Renal cortical epithelial cell (primary cell): ENCODE measurements around the gene ALAD. TPM values are rescaled to one million over a fixed set of nuclear protein-coding genes. Genes with fewer than 3 reads are reported as not detected.
"Not testable (repeated sequence)": the region's sequence is repeated elsewhere in the genome, so short reads cannot be mapped to it uniquely, and the experiment has no call there.

Source experiments
- DNase-seq: peaks from one replicate; pipeline ENCODE4 v3.0.0-alpha.2; 2011; ENCODE audit warnings: low read depth
- total RNA-seq: library from RNA; depleted of rRNA; stranded (reverse); fragments of >200 nt; gene quantifications from 2 replicates; pipeline ENCODE4 v1.2.3, GENCODE V29; 2014

ALAD gene
- total RNA-seq, 1 donor from 2014 or later, result 34.0 TPM

DNA sequence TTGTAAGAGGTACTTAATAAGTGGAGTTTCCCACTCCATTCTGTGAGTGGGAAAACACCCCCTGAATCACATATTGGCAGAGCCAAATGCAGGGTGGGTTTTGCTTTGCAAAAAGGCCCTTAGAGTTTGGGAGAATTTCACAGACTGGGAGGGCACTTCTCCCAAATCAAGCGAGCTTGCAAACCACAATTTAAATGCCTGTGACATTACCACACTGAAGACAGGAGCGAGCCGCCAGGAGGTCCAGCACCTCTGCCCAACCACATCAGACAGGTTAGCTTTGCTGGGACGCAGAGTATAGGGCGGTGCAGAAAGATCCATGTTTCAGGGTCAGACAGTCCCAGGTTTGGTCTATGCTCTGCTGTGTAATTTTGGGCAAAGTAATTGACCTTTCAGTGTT is 2.3 kb downstream of the ALAD start:
- peak; percentile 48 for DNase-seq

DNA sequence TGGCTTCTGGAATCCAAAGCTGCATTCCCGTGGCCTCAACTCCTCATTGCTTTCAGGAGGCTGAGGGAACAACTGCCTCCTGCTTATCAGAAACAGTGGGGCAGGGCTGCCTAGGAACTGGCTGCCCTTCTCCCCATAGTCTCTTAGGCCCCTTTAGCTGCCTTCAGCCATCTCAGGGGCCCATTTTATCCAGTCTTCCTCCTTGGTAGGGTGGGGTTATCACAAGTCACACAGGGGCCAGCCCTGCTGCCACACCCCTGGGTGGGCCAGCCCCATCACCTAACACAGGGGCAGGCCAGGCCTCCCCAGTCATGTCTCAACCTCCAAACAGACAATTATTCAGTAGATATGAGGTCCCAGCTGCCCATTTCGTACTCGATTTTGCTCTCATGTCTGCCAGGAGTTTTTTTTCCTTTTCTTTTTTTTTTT is 3.9 kb downstream of the ALAD start:
- DNase-seq, result no peak

- DNase-seq, result no peak
Measured at GRCh38 chr9:113395000-113395861, 5.9 kb downstream of the ALAD start.

DNA sequence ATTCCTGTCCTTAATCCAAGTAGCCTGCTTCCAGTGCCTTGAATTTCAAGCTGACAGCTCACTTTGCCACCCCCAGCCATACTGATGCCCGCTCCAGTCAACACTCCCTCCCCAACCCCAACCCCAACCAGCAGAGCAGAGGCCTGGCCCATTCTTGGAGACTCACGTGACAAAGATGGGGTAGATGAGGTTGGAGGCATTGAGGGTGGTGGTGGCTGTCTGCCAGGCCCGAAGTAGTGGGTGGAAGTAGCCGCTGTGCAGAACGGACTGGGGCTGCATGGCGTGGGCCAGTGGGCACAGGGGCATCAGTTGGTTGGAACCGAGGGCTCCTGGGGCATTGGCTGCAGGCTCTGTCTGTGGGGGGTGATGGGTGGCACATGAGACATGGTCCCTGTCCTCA is 7.8 kb downstream of the ALAD start:
- no peak for DNase-seq

DNA sequence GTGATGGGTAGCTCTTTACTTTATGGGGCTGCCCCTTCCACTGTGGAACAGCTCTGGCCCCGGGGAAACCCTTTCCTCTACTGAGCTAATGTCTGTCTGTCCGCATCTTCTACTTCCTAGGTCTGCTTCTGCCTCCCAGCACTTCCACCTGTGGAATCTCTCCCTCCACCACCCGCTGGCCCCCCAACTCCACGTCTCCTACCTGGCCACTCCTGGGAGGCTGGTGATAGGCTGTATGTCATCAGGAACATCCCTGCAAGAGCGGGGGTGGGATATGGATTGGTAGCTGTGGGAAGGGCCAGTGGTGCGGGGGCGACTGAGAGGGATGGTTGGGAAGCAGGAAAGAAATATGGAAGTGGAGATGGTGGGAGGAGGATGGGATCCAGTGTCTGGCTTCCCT is 9.2 kb downstream of the ALAD start:
- DNase-seq, result no peak

DNA sequence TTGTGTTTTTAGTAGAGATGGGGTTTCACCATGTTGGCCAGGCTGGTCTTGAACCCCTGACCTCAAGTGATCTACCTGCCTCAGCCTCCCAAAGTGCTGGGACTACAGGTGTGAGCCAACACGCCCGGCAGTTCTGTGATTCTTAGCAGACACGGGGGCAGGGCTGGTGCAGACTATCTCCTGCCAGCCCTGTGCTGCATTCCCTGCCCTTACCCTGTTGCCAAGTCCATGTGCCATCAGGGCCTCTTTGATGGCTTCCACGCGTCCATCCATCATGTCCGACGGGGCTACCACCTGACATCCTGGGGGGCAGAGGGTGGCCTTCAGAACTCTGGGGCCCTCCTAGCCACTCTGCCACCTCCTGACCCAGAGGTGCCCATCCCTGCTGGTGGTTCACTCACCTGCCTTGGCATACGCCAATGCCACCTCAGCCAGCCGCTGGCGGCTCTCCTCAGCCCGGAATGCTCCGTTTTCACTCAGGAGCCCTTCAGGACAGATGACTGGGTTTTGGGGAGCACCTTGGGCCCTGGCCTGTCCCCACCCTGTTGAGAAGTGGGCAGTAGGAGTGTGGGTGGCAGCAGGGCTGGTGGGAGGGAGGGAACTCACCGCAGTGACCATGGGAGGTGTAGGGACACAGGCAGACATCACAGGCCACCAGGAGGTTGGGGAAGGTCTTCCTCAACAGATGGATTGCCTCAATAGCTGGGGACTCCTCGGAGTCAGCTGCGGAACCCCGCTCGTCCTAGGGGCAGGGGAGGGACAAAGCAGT is 10.7 kb downstream of the ALAD start:
- no peak for DNase-seq

DNA sequence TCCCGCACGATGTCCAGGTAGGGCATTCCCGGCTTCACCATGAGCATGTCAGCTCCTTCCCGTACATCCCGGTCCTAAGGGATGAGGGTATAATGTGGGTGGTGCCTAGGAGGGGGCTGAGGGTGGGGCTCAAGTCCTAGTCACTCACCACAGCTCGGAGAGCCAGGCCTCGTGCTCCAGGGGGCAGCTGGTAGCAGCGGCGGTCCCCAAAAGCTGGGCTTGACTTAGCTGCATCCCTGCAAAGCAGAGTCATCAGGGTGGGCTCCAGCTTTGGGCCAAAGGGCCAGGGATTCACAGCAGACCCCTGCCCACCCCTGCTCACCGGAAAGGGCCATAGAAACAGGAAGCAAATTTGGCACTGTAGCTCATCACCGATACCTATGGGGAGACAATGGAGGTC is 11.6 kb downstream of the ALAD start:
- DNase-seq, result no peak

DNA sequence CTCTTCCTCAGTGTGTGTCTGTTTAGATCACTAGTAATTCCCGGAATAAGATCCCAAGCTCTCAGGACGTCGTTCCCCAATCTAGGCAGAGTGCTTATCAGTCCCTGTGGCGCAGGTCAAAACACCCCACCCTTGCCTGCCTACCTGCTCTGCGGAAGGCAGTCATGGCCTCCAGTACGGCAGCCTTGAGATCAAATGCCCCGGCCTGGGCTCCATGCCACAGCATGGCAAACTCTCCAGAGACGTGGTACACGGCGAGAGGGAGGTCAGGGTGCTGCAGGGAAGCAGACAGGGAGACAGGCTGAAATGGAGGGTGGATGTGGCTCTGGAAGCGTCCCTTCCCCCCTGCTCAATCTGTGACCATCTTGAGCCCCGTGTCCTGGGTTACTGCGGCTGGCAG is 12.3 kb downstream of the ALAD start:
- DNase-seq, result no peak

DNA sequence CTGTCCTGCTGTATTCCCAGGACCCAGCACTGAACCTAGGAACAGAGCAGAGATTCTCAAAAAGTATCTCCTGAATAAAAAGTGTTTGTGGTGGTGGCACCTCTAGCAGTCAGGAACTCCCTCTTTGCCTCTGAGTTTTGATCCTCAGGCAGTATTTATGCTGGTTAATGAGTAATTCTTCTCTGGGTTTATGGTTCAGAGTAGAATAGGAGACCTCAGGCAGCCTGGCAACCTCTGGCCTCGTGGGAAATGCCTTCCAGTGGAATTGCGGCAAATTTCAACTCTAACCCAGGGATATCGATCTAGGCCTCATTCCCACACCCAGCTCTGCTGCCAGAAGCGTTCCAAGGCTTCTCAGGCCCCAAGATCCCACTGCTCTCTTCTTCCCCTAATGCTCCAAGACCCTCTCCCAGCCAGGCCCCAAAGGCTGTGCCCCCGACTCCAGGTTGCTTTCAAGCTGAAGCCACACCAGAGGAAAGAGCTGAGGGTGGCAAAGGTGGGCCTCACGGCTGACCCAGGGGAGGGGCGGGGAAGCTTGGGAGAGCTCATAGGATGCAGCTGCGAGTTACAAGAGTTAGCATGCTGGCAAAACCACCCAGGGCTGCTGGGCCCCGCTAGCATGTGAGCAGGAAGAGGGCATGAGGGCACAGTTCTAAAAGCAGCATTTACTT is 13.4 kb downstream of the ALAD start:
- DNase-seq, result peak; percentile 90

DNA sequence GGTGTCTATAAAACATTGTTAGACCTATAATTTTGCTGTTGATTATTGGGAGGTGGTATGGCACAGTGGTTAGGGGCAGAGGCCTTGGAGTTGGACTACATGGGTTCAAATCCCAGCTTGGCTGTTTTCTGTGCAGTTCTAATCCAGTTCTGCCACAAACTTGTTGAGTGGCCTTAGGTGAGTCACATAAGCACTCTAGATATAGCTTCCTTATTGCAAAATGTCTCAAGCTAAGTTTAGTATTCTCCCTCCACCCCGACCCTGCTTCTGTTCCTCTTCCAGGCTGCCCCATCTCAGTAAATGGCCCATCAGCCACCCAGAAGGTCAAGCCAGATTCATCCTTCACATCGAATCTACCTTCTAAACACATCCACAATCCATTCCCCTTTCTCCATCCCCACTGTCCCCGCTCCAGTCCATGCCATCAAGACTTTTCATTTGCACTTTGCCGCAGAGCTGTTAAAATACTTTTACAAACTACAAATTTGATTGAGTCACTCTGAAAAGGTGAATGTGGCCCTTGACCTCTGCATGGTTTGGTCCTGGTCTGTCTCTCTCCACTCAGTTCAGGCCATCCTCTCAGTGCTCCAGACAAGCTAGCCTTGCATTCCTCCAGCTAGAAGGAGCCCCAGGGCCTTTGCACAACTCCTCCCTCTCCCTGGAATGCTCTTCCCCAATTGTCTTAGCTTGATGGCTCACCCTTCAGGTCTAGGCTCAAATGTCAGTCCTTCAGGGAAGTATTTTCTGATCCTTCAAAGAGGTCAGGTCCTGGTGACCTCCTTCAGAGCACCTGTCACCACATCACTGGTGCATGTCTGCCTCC is 14.3 kb downstream of the ALAD start:
- no peak for DNase-seq

GRCh38 chr9:113381909-113382411 is 19.1 kb downstream of the ALAD start:
- DNase-seq, result peak; percentile 51

GRCh38 chr9:113381441-113381840 is 19.6 kb downstream of the ALAD start:
- not testable (repeated sequence) for DNase-seq

DNA sequence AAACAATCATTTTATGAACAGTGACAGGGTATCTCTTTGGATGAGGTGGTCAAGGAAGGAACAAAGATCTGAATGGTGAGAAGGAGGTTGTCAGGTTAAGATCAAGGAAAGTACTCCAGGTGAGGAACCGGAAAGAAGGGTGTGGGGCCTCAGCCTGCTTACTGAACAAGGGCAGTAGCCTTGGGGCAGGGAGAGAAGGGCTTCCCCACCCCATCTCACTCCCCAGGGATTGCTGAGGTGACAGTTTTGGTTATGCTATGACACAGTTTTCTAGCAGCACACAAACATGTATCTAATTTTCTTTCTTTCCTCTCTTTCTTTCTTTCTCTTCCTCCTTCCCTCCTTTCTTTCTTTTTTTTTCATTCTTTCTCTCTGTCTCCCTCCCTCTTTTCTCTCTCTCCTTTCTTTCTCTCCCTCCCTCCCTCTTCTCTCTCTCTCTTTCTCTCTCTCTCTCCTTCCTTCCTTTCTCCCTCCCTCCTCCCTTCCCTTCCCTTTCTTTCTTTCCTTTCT is 20.2 kb downstream of the ALAD start:
- no peak for DNase-seq

DNA sequence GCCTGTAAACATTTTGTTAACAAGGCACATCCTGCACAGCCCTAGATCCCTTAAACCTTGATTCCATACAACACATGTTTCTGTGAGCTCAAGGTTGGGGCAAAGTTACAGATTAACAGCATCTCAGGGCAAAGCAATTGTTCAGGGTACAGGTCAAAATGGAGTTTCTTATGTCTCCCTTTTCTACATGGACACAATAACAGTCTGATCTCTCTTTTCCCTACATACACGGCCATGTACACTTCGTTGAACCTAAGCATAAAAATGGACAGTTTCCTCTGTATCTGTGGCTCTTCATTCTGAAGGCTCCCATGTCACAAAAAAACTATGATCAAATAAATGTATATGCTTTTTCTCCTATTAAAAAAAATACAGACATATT is 21.3 kb downstream of the ALAD start:
- not testable (repeated sequence) for DNase-seq

GRCh38 chr9:113379094-113379828 is 21.8 kb downstream of the ALAD start:
- not testable (repeated sequence) for DNase-seq

DNA sequence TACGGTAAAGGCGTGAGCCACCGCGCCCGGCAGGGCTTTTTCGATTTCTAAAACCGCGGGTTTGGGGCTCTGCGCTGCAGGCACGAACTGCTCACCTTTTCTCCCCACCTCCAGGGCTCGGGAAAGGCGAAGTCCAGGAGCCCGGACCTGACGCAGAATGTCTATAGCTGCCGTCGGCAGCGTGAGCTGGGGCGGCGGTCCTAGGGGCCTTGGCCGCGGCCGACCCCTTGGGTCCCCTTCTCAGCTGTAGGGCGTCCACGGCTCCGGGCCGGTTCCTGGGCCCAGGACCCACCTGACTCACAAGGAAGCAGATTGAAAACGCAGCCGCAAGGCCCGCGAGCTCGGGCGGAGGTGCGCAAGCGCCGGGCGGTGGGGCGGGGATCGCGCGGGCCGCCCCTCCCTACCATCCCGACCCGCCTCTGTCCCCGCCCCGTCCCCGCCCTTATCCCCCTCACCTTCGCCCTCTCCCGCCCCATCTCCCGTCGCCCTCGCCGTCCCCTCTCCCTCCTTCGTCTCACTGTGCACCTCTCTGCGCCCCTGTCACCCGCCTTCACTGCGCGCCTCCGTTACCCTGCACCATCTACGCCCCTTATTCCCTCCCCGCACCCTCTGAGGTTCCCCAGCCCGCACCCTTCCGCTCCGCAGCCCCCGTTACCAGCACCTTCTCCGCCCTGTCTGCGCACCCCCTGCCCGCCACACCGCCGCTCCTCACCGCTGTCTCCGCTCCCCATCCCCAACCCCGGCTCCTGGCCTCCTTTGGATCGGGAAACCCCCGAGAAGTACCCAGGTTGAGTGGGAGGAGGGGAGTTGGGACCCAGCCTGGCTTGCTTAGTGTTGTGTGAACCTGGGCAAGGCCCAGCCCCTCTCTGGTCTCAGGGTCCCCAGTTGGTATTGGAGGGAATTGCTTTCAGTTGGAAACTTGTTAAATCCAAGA is 24.2 kb downstream of the ALAD start, which contains the start of gene HDHD3:
Gene HDHD3 (minus strand): TSS at position 353 of the 934 bp plus-strand sequence. CDS start 2,632 bp downstream, outside the sequence.
- peak; percentile 59 for DNase-seq

DNA sequence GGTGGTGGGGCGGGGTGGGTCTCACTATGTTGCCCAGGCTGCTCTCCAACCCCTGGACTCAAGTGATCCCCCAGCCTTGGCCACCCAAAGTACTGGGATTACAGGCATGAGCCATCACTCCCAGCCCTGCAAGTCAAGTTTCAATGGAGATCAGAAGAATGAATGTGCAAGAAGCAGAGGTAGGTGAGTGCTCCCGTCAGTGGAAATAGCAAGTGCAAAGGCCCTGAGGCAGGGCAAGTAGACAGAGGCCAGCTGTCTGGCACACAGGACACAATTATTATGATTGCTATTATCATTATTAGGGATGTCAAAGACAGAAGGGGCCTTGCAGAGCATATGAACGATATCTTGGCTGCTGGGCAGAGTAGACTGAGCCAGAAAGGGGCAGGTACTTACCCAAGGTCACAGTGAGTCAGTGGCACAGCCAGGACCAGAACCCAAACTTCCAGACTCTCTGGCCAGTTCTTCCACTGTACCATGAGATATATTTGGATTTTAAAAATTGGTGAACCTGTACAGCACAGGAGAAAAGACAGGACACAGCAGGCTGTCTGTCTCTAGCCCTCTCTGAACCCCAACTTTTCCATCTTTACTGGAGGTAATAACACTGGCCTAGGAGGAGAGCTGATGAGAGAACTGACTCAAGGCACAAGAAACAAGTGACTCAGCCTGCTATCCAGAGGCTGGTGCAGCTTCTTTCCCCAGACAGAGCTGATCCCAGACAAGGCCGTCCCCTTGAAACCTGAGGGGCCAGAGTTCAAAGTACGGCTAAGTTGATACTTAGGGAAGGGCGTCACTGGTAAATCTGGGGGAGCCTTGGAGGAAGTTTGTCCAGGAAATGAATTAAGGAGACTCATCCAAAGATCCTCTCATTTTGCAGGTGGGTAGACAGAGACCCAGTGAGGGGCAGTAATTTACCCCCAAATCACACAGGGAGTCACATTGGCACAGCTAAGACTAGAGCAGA is 25.7 kb downstream of the ALAD start:
- DNase-seq, result peak; percentile 57
